Measurements from ENCODE around the gene ECHDC3. TPM values are rescaled to one million over a fixed set of nuclear protein-coding genes. Genes with fewer than 3 reads are reported as not detected.
"Not testable (repeated sequence)": the region's sequence is repeated elsewhere in the genome, so short reads cannot be mapped to it uniquely, and the experiment has no call there.

Gene ECHDC3
- total RNA-seq, 2 experiments from 2014 or later, result not detected

GRCh38 chr10:11707624-11708350 is 34.4 kb upstream of the ECHDC3 start:
- Histone ChIP-seq H3K79me2 (ENCODE audit: insufficient read depth, low read depth, low read length) (no peaks in the 10 kb centered on the region), H4K20me1 (ENCODE audit: insufficient read depth, low read length) (no peaks in the 10 kb centered on the region), H3K4me3 (ENCODE audit: low read depth, low read length, poor library complexity, severe bottlenecking) (no peak overlapping the region), H2AFZ (ENCODE audit: low read length) (no peak overlapping the region), H3K27ac (ENCODE audit: low read depth, low read length, poor library complexity, severe bottlenecking) (no peak overlapping the region), H3K36me3 (ENCODE audit: insufficient read depth, low read length) (no peaks in the 10 kb centered on the region), H3K4me1 (ENCODE audit: insufficient read depth, low read length, poor library complexity, severe bottlenecking) (no peaks in the 10 kb centered on the region), H3K4me2 (ENCODE audit: low read length) (no peak overlapping the region), H3K9me2 (ENCODE audit: insufficient read depth, low read length) (no peaks in the 10 kb centered on the region), H3K9me3 (ENCODE audit: low read length) (no peaks in the 10 kb centered on the region)
- ChIA-PET POLR2A (no interaction called here), CTCF (ENCODE audit: unreplicated experiment) (no interaction called here)
- no peak for DNase-seq (ENCODE audit: low spot score)
- intact Hi-C loops (cut with micrococcal nuclease; ENCODE audit: unreplicated experiment), result no loop called here
- no TSS peak for BruUV-seq (replicated peaks)
- TF ChIP-seq CTCF (conservative IDR thresholded peaks at IDR 0.05; ENCODE audit: low read length) (no peak), EZH2phosphoT487 (IDR thresholded peaks at IDR 0.05; ENCODE audit: borderline replicate concordance, low read depth, low read length) (no peak)

GRCh38 chr10:11708801-11709200 is 33.4 kb upstream of the ECHDC3 start:
- CTCF ChIA-PET (ENCODE audit: unreplicated experiment); H3K9me3 ChIP-seq (ENCODE audit: low read length): not testable (repeated sequence)

GRCh38 chr10:11712744-11713143 is 29.4 kb upstream of the ECHDC3 start:
- H3K9me3 ChIP-seq (ENCODE audit: low read length), result peaks cover 6% of the 10 kb centered on the region; the same call in 1 of the 2 replicates
- no peaks in the 10 kb centered on the region for H4K20me1 ChIP-seq (ENCODE audit: insufficient read depth, low read length)
- H3K36me3 ChIP-seq (ENCODE audit: insufficient read depth, low read length), result no peaks in the 10 kb centered on the region
- no TSS peak for BruUV-seq (replicated peaks)
- H2AFZ ChIP-seq (ENCODE audit: low read length), result no peak overlapping the region
- ChIA-PET POLR2A (interaction anchor here (0.7 kb wide), 1 partner anchor 16 kb away, joined by 4 read pairs; no protein-coding TSS in a partner anchor), CTCF (ENCODE audit: unreplicated experiment) (no interaction called here)
- TF ChIP-seq CTCF (conservative IDR thresholded peaks at IDR 0.05; ENCODE audit: low read length) (no peak), EZH2phosphoT487 (IDR thresholded peaks at IDR 0.05; ENCODE audit: borderline replicate concordance, low read depth, low read length) (no peak)
- no peak for DNase-seq (ENCODE audit: low spot score)
- no peaks in the 10 kb centered on the region for H3K79me2 ChIP-seq (ENCODE audit: insufficient read depth, low read depth, low read length)
- no peak overlapping the region for H3K27ac ChIP-seq (ENCODE audit: low read depth, low read length, poor library complexity, severe bottlenecking)
- intact Hi-C loops (cut with micrococcal nuclease; ENCODE audit: unreplicated experiment), result no loop called here
- peaks cover 27% of the 10 kb centered on the region for H3K4me1 ChIP-seq (ENCODE audit: insufficient read depth, low read length, poor library complexity, severe bottlenecking)
- no peak overlapping the region for H3K4me3 ChIP-seq (ENCODE audit: low read depth, low read length, poor library complexity, severe bottlenecking)
- H3K4me2 ChIP-seq (ENCODE audit: low read length), result no peak overlapping the region
- H3K9me2 ChIP-seq (ENCODE audit: insufficient read depth, low read length), result no peaks in the 10 kb centered on the region

More at GRCh38 chr10:11708801-11709200, 33.4 kb upstream of the ECHDC3 start:
- H3K4me1 ChIP-seq (ENCODE audit: insufficient read depth, low read length, poor library complexity, severe bottlenecking); H3K9me2 ChIP-seq (ENCODE audit: insufficient read depth, low read length); H3K27ac ChIP-seq (ENCODE audit: low read depth, low read length, poor library complexity, severe bottlenecking); H3K79me2 ChIP-seq (ENCODE audit: insufficient read depth, low read depth, low read length); intact Hi-C loops (cut with micrococcal nuclease; ENCODE audit: unreplicated experiment); BruUV-seq (replicated peaks); H3K4me3 ChIP-seq (ENCODE audit: low read depth, low read length, poor library complexity, severe bottlenecking); DNase-seq (ENCODE audit: low spot score); H3K4me2 ChIP-seq (ENCODE audit: low read length); H2AFZ ChIP-seq (ENCODE audit: low read length); H3K36me3 ChIP-seq (ENCODE audit: insufficient read depth, low read length); H4K20me1 ChIP-seq (ENCODE audit: insufficient read depth, low read length): not testable (repeated sequence)
- POLR2A ChIA-PET, result interaction anchor here (1.0 kb wide), 1 partner anchor 25 kb away, joined by 3 read pairs; no protein-coding TSS in a partner anchor
